CD8-positive, alpha-beta memory T cell (primary cell): ENCODE results near the gene ADGRV1. TPM values are rescaled to one million over a fixed set of nuclear protein-coding genes. Genes with fewer than 3 reads are reported as not detected.

Experiments used
- CTCF ChIA-PET: fragments of 350-600 bp; sonication (Branson Sonifier 250); formaldehyde crosslinking; loops from one replicate; lab custom pipeline; 2021; ENCODE audit warnings: antibody characterized with exemption; lab: Charles Lee
- POLR2A ChIA-PET: fragments of 350-600 bp; sonication (Branson Sonifier 250); formaldehyde crosslinking; loops from one replicate; lab custom pipeline; 2021; ENCODE audit warnings: antibody characterized with exemption; lab: Charles Lee
- DNase-seq, 5 donors: peaks; one replicate each; pipeline versions ENCODE4 v3.0.0 to v3.0.0-alpha.2; 2020 to 2022; ENCODE audit warnings: mixed read lengths in 1 of 5
- H3K27ac ChIP-seq: one replicate; pipeline ENCODE4 v1.7.0; 2013; ENCODE audit warnings: low read depth, mild to moderate bottlenecking, low read length, moderate library complexity
- H3K27me3 ChIP-seq: 2 replicates; pipeline ENCODE4 v1.7.0; 2013; ENCODE audit warnings: low read length, mild to moderate bottlenecking; ENCODE audit not compliant: insufficient read depth, poor library complexity, severe bottlenecking
- H3K36me3 ChIP-seq: 2 replicates; pipeline ENCODE4 v1.7.0; 2013; ENCODE audit warnings: mild to moderate bottlenecking, low read length, moderate library complexity; ENCODE audit not compliant: insufficient read depth
- H3K4me1 ChIP-seq: 2 replicates; pipeline ENCODE4 v1.7.0; 2013; ENCODE audit warnings: mild to moderate bottlenecking, low read length, moderate library complexity; ENCODE audit not compliant: insufficient read depth
- H3K4me3 ChIP-seq: 2 replicates; pipeline ENCODE4 v1.7.0; 2013; ENCODE audit warnings: mild to moderate bottlenecking, low read length
- H3K9me3 ChIP-seq: 2 replicates; pipeline ENCODE4 v1.7.0; 2013; ENCODE audit warnings: mild to moderate bottlenecking, low read length
- H3K27ac Mint-ChIP-seq, 8 donors: one replicate each; pipeline ENCODE4 v1.8.0; 2020 to 2021; ENCODE audit warnings: mixed read lengths in 8 of 8, mild to moderate bottlenecking in 6 of 8, inconsistent platforms in 3 of 8, moderate library complexity in 3 of 8
- H3K27me3 Mint-ChIP-seq, 2 donors: one replicate each; pipeline ENCODE4 v1.8.0; 2020 to 2021; ENCODE audit warnings: mixed read lengths in 2 of 2, mild to moderate bottlenecking in 1 of 2, moderate library complexity in 1 of 2
- H3K36me3 Mint-ChIP-seq, 3 donors: one replicate each; pipeline ENCODE4 v1.8.0; 2020 to 2021; ENCODE audit warnings: mixed read lengths in 3 of 3, inconsistent platforms in 1 of 3, mild to moderate bottlenecking in 1 of 3
- H3K4me1 Mint-ChIP-seq, 3 donors: one replicate each; pipeline ENCODE4 v1.8.0; 2020 to 2021; ENCODE audit warnings: mixed read lengths in 3 of 3, inconsistent platforms in 1 of 3, mild to moderate bottlenecking in 1 of 3
- H3K4me3 Mint-ChIP-seq, 7 donors: one replicate each; pipeline ENCODE4 v1.8.0; 2020 to 2021; ENCODE audit warnings: mixed read lengths in 7 of 7, mild to moderate bottlenecking in 6 of 7, moderate library complexity in 4 of 7, inconsistent platforms in 2 of 7
- H3K9me3 Mint-ChIP-seq, 5 donors: one replicate each; pipeline ENCODE4 v1.8.0; 2020 to 2022; ENCODE audit warnings: mixed read lengths in 5 of 5, mild to moderate bottlenecking in 3 of 5, moderate library complexity in 2 of 5, inconsistent platforms in 1 of 5
- polyA plus RNA-seq: library from polyadenylated mRNA; unstranded; fragments of 300-500 nt; fragmentation: Illumina TruSeq; gene quantifications from one replicate; pipeline ENCODE4 v1.2.3, GENCODE V29; 2021
- total RNA-seq, 2 experiments: library from RNA; stranded (reverse); gene quantifications; one replicate each; pipeline ENCODE4 v1.2.3, GENCODE V29; 2021

The ADGRV1 gene
- total and polyA plus RNA-seq, 3 experiments from 2014 or later: 0.33 to 0.44 TPM; not detected in 1

- no peaks in the 10 kb centered on the region for H3K9me3 ChIP-seq
- no peak for DNase-seq
- H3K36me3 Mint-ChIP-seq: no peaks in the 10 kb centered on the region
- H3K27me3 Mint-ChIP-seq: peaks cover 0 to 11% of the 10 kb centered on the region in 2 donors
- H3K27me3 ChIP-seq: no peaks in the 10 kb centered on the region
- H3K4me1 Mint-ChIP-seq: no peaks in the 10 kb centered on the region
- no peak overlapping the region for H3K27ac ChIP-seq
- POLR2A ChIA-PET: no interaction called here
- no peaks in the 10 kb centered on the region for H3K36me3 ChIP-seq
- CTCF ChIA-PET: no interaction called here
- H3K4me3 Mint-ChIP-seq: no peak overlapping the region
- no peaks in the 10 kb centered on the region for H3K4me1 ChIP-seq
- H3K27ac Mint-ChIP-seq: no peak overlapping the region
- no peak overlapping the region for H3K4me3 ChIP-seq
- no peaks in the 10 kb centered on the region for H3K9me3 Mint-ChIP-seq
Observed at GRCh38 chr5:90621848-90622247, 63.3 kb downstream of the ADGRV1 start.

GRCh38 chr5:90626493-90626892 is 67.9 kb downstream of the ADGRV1 start:
- no peaks in the 10 kb centered on the region for H3K9me3 ChIP-seq
- H3K4me1 ChIP-seq: no peaks in the 10 kb centered on the region
- Mint-ChIP-seq H3K36me3 (no peaks in the 10 kb centered on the region), H3K27me3 (peaks cover 0 to 5% of the 10 kb centered on the region in 2 donors), H3K4me1 (no peaks in the 10 kb centered on the region), H3K4me3 (no peak overlapping the region), H3K27ac (no peak overlapping the region), H3K9me3 (no peaks in the 10 kb centered on the region)
- H3K36me3 ChIP-seq: no peaks in the 10 kb centered on the region
- no peak for DNase-seq
- no peak overlapping the region for H3K27ac ChIP-seq
- no peaks in the 10 kb centered on the region for H3K27me3 ChIP-seq
- POLR2A ChIA-PET: no interaction called here
- H3K4me3 ChIP-seq: no peak overlapping the region
- CTCF ChIA-PET: no interaction called here

- Histone ChIP-seq H3K4me3 (no peak overlapping the region), H3K36me3 (no peaks in the 10 kb centered on the region), H3K9me3 (no peaks in the 10 kb centered on the region), H3K4me1 (no peaks in the 10 kb centered on the region), H3K27me3 (no peaks in the 10 kb centered on the region), H3K27ac (no peak overlapping the region)
- ChIA-PET CTCF (no interaction called here), POLR2A (no interaction called here)
- H3K27me3 Mint-ChIP-seq: peaks cover 0 to 5% of the 10 kb centered on the region in 2 donors
- no peak overlapping the region for H3K27ac Mint-ChIP-seq
- no peaks in the 10 kb centered on the region for H3K9me3 Mint-ChIP-seq
- no peaks in the 10 kb centered on the region for H3K4me1 Mint-ChIP-seq
- DNase-seq: no peak
- H3K4me3 Mint-ChIP-seq: no peak overlapping the region
- H3K36me3 Mint-ChIP-seq: no peaks in the 10 kb centered on the region
Observed at GRCh38 chr5:90628492-90628891, 69.9 kb downstream of the ADGRV1 start.

- no peak overlapping the region for H3K27ac Mint-ChIP-seq
- ChIA-PET CTCF (no interaction called here), POLR2A (no interaction called here)
- H3K27ac ChIP-seq: no peak overlapping the region
- H3K9me3 Mint-ChIP-seq: no peaks in the 10 kb centered on the region
- no peaks in the 10 kb centered on the region for H3K36me3 Mint-ChIP-seq
- H3K36me3 ChIP-seq: no peaks in the 10 kb centered on the region
- peaks cover 5 to 6% of the 10 kb centered on the region in 2 donors for H3K27me3 Mint-ChIP-seq
- no peaks in the 10 kb centered on the region for H3K27me3 ChIP-seq
- H3K4me3 Mint-ChIP-seq: no peak overlapping the region
- H3K4me3 ChIP-seq: no peak overlapping the region
- no peaks in the 10 kb centered on the region for H3K9me3 ChIP-seq
- DNase-seq: no peak
- no peaks in the 10 kb centered on the region for H3K4me1 ChIP-seq
- no peaks in the 10 kb centered on the region for H3K4me1 Mint-ChIP-seq
Observed at GRCh38 chr5:90632791-90633190, 74.2 kb downstream of the ADGRV1 start.

GRCh38 chr5:90636948-90637347 is 78.4 kb downstream of the ADGRV1 start:
- DNase-seq: no peak
- Histone ChIP-seq H3K27me3 (no peaks in the 10 kb centered on the region), H3K36me3 (no peaks in the 10 kb centered on the region), H3K27ac (no peak overlapping the region), H3K4me3 (no peak overlapping the region), H3K4me1 (no peaks in the 10 kb centered on the region), H3K9me3 (no peaks in the 10 kb centered on the region)
- Mint-ChIP-seq H3K27ac (no peak overlapping the region), H3K4me1 (no peaks in the 10 kb centered on the region), H3K4me3 (no peak overlapping the region), H3K9me3 (no peaks in the 10 kb centered on the region), H3K36me3 (no peaks in the 10 kb centered on the region), H3K27me3 (peaks cover 5 to 6% of the 10 kb centered on the region in 2 donors)
- ChIA-PET CTCF (interaction anchor here (1.0 kb wide), 1 partner anchor 15 kb away, joined by 3 read pairs; no protein-coding TSS in a partner anchor), POLR2A (no interaction called here)

GRCh38 chr5:90637731-90638130 is 79.1 kb downstream of the ADGRV1 start:
- Mint-ChIP-seq H3K4me1 (no peaks in the 10 kb centered on the region), H3K9me3 (no peaks in the 10 kb centered on the region), H3K27ac (no peak overlapping the region), H3K27me3 (peaks cover 5 to 6% of the 10 kb centered on the region in 2 donors), H3K4me3 (no peak overlapping the region), H3K36me3 (no peaks in the 10 kb centered on the region)
- ChIA-PET CTCF (no interaction called here), POLR2A (no interaction called here)
- Histone ChIP-seq H3K4me3 (no peak overlapping the region), H3K36me3 (no peaks in the 10 kb centered on the region), H3K27ac (no peak overlapping the region), H3K4me1 (no peaks in the 10 kb centered on the region), H3K27me3 (no peaks in the 10 kb centered on the region), H3K9me3 (no peaks in the 10 kb centered on the region)
- no peak for DNase-seq

- ChIA-PET POLR2A (no interaction called here), CTCF (interaction anchor here (1.0 kb wide), 1 partner anchor 109 kb away, joined by 3 read pairs; the partner anchor contains the start of gene LYSMD3)
- Mint-ChIP-seq H3K9me3 (no peaks in the 10 kb centered on the region), H3K4me3 (no peak overlapping the region), H3K27me3 (peaks cover 5 to 6% of the 10 kb centered on the region in 2 donors), H3K4me1 (no peaks in the 10 kb centered on the region), H3K27ac (no peak overlapping the region), H3K36me3 (no peaks in the 10 kb centered on the region)
- no peaks in the 10 kb centered on the region for H3K4me1 ChIP-seq
- H3K27me3 ChIP-seq: no peaks in the 10 kb centered on the region
- peak overlapping the region; percentile 21 for H3K27ac ChIP-seq
- no peak for DNase-seq
- no peak overlapping the region for H3K4me3 ChIP-seq
- no peaks in the 10 kb centered on the region for H3K9me3 ChIP-seq
- H3K36me3 ChIP-seq: no peaks in the 10 kb centered on the region
Observed at GRCh38 chr5:90638878-90639277, 80.3 kb downstream of the ADGRV1 start.

GRCh38 chr5:90640484-90641059 is 82.0 kb downstream of the ADGRV1 start:
- no peaks in the 10 kb centered on the region for H3K9me3 ChIP-seq
- no peaks in the 10 kb centered on the region for H3K4me1 Mint-ChIP-seq
- H3K27ac Mint-ChIP-seq: no peak overlapping the region
- ChIA-PET POLR2A (no interaction called here), CTCF (no interaction called here)
- H3K4me3 ChIP-seq: no peak overlapping the region
- no peak overlapping the region for H3K4me3 Mint-ChIP-seq
- no peaks in the 10 kb centered on the region for H3K4me1 ChIP-seq
- no peaks in the 10 kb centered on the region for H3K27me3 ChIP-seq
- DNase-seq: no peak
- peaks cover 0 to 2% (median 0%) of the 10 kb centered on the region in 5 donors for H3K9me3 Mint-ChIP-seq
- H3K27ac ChIP-seq: peak overlapping the region; percentile 56
- H3K36me3 Mint-ChIP-seq: no peaks in the 10 kb centered on the region
- H3K36me3 ChIP-seq: no peaks in the 10 kb centered on the region
- H3K27me3 Mint-ChIP-seq: no peaks in the 10 kb centered on the region
